Keratinocyte (primary cell): ENCODE data around the gene SCN10A. TPM values are rescaled to one million over a fixed set of nuclear protein-coding genes. Genes with fewer than 3 reads are reported as not detected.

Experiments used
- DNase-seq: peaks from one replicate; pipeline ENCODE4 v3.0.0-alpha.2; 2011; ENCODE audit warnings: low read depth, missing footprints, low spot score
- FAIRE-seq: peaks from 2 replicates; lab custom pipeline; 2011; peaks lifted over from hg19 to GRCh38; lab: Jason Lieb, UNC
- H2AFZ ChIP-seq: 2 replicates; pipeline ENCODE4 v1.6.0; 2012; ENCODE audit warnings: low read length, control low read depth, inconsistent platforms; ENCODE audit not compliant: control insufficient read depth
- H3K27ac ChIP-seq: 2 replicates; pipeline ENCODE4 v1.5.1; 2011; ENCODE audit warnings: low read length; ENCODE audit not compliant: control insufficient read depth, insufficient read depth
- H3K27me3 ChIP-seq: 3 replicates; pipeline ENCODE4 v1.6.0; 2011; ENCODE audit warnings: low read length; ENCODE audit not compliant: control insufficient read depth, insufficient read depth; ENCODE audit errors: extremely low read depth
- H3K36me3 ChIP-seq, 2 experiments: 2 replicates in 1 of 2; 3 replicates in 1 of 2; pipeline ENCODE4 v1.5.1; 2011; ENCODE audit warnings: low read length in 2 of 2, mild to moderate bottlenecking in 1 of 2; ENCODE audit not compliant: control insufficient read depth in 2 of 2, insufficient read depth in 2 of 2; ENCODE audit errors: extremely low read depth in 1 of 2
- H3K4me1 ChIP-seq: 3 replicates; pipeline ENCODE4 v1.5.1; 2011; ENCODE audit warnings: low read length; ENCODE audit not compliant: control insufficient read depth, insufficient read depth; ENCODE audit errors: extremely low read depth
- H3K4me2 ChIP-seq: 3 replicates; pipeline ENCODE4 v1.6.0; 2011; ENCODE audit warnings: low read depth, low read length; ENCODE audit not compliant: control insufficient read depth, insufficient read depth; ENCODE audit errors: extremely low read depth
- H3K4me3 ChIP-seq, 3 experiments: fragments of 200-600 bp in 1 of 3; sonication (generic) in 1 of 3; 2 replicates in 2 of 3; 3 replicates in 1 of 3; pipeline ENCODE4 v1.5.1; 2011 to 2016; ENCODE audit warnings: low read length in 3 of 3, mild to moderate bottlenecking in 3 of 3, control low read depth in 2 of 3, inconsistent platforms in 1 of 3, low read depth in 1 of 3, mixed read lengths in 1 of 3, mixed run types in 1 of 3, moderate library complexity in 1 of 3; ENCODE audit not compliant: control insufficient read depth in 2 of 3, insufficient read depth in 2 of 3; ENCODE audit errors: extremely low read depth in 1 of 3
- H3K79me2 ChIP-seq: 2 replicates; pipeline ENCODE4 v1.6.0; 2012; ENCODE audit warnings: low read length; ENCODE audit not compliant: control insufficient read depth, insufficient read depth
- H3K9ac ChIP-seq: 3 replicates; pipeline ENCODE4 v1.6.0; 2011; ENCODE audit warnings: low read length; ENCODE audit not compliant: control insufficient read depth, insufficient read depth; ENCODE audit errors: extremely low read depth
- H3K9me1 ChIP-seq: 3 replicates; pipeline ENCODE4 v1.6.0; 2011; ENCODE audit warnings: low read length; ENCODE audit not compliant: control insufficient read depth, insufficient read depth; ENCODE audit errors: extremely low read depth
- H3K9me3 ChIP-seq: 2 replicates; pipeline ENCODE4 v1.5.1; 2012; ENCODE audit warnings: low read depth, low read length; ENCODE audit not compliant: control insufficient read depth
- H4K20me1 ChIP-seq: 3 replicates; pipeline ENCODE4 v1.6.0; 2011; ENCODE audit warnings: low read length; ENCODE audit not compliant: control insufficient read depth, insufficient read depth; ENCODE audit errors: extremely low read depth
- EZH2 ChIP-seq: IDR thresholded peaks from one replicate; pipeline ENCODE4 v1.6.1; 2012; ENCODE audit warnings: inconsistent platforms, mild to moderate bottlenecking, low read length, moderate library complexity
- dilution Hi-C: fragments of 300-500 bp; cut with MboI; formaldehyde crosslinking; loops from one replicate; pipeline ENCODE4 v1.7.0; 2020; ENCODE audit warnings: low sequenced_read_pairs; ENCODE audit not compliant: extremely low pct_ligation_motif_present
- polyA plus RNA-seq, 5 experiments: library from polyadenylated mRNA; depleted of rRNA in 3 of 5; stranded (reverse) in 3 of 5; stranded (forward) in 1 of 5; unstranded in 1 of 5; fragments of >200 nt; gene quantifications; 1 replicate in 1 of 5; 2 replicates in 3 of 5; 3 replicates in 1 of 5; pipeline versions ENCODE4 v1.2.1 to v1.2.3, GENCODE V29; 2011 to 2012; ENCODE audit warnings: missing spikeins in 2 of 5, low read depth in 1 of 5, low replicate concordance in 1 of 5
- TF ChIP-seq, protein P1 (sequence below), 3 experiments: IDR thresholded peaks in 1 of 3; conservative IDR thresholded peaks in 1 of 3; optimal IDR thresholded peaks in 1 of 3; 2 replicates in 2 of 3; 3 replicates in 1 of 3; pipeline versions ENCODE3 to v1.5.1; 2011; ENCODE audit warnings: low read length in 3 of 3, mild to moderate bottlenecking in 3 of 3, moderate library complexity in 2 of 3, control low read depth in 1 of 3, inconsistent platforms in 1 of 3; ENCODE audit not compliant: insufficient read depth in 2 of 3; ENCODE audit errors: extremely low read depth in 1 of 3

SCN10A gene
- polyA plus RNA-seq, 1 donor (not counting 4 experiments of a cell fraction or from before 2014, with no cell fraction given) = not detected

- Histone ChIP-seq H2AFZ (no peak overlapping the region), H3K4me1 (no peaks in the 10 kb centered on the region), H4K20me1 (no peaks in the 10 kb centered on the region), H3K9me1 (no peaks in the 10 kb centered on the region), H3K27me3 (no peaks in the 10 kb centered on the region), H3K9me3 (no peaks in the 10 kb centered on the region), H3K36me3 (no peaks in the 10 kb centered on the region), H3K4me3 (no peak overlapping the region), H3K9ac (no peak overlapping the region), H3K27ac (no peak overlapping the region), H3K79me2 (no peaks in the 10 kb centered on the region), H3K4me2 (no peak overlapping the region)
- TF ChIP-seq, protein P1, sequence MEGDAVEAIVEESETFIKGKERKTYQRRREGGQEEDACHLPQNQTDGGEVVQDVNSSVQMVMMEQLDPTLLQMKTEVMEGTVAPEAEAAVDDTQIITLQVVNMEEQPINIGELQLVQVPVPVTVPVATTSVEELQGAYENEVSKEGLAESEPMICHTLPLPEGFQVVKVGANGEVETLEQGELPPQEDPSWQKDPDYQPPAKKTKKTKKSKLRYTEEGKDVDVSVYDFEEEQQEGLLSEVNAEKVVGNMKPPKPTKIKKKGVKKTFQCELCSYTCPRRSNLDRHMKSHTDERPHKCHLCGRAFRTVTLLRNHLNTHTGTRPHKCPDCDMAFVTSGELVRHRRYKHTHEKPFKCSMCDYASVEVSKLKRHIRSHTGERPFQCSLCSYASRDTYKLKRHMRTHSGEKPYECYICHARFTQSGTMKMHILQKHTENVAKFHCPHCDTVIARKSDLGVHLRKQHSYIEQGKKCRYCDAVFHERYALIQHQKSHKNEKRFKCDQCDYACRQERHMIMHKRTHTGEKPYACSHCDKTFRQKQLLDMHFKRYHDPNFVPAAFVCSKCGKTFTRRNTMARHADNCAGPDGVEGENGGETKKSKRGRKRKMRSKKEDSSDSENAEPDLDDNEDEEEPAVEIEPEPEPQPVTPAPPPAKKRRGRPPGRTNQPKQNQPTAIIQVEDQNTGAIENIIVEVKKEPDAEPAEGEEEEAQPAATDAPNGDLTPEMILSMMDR (optimal IDR thresholded peaks at IDR 0.05 in 1 of 3, IDR thresholded peaks at IDR 0.05 in 1 of 3, conservative IDR thresholded peaks at IDR 0.05 in 1 of 3; ENCODE audit: extremely low read depth in 1 of 3, insufficient read depth in 2 of 3, low read length in 3 of 3) = no peak
- TF ChIP-seq EZH2 = no peak
- dilution Hi-C loops = no loop called here
- DNase-seq (no peak), FAIRE-seq (no peak)
Measured at GRCh38 chr3:38713121-38713520, 102.9 kb downstream of the SCN10A start.

DNA sequence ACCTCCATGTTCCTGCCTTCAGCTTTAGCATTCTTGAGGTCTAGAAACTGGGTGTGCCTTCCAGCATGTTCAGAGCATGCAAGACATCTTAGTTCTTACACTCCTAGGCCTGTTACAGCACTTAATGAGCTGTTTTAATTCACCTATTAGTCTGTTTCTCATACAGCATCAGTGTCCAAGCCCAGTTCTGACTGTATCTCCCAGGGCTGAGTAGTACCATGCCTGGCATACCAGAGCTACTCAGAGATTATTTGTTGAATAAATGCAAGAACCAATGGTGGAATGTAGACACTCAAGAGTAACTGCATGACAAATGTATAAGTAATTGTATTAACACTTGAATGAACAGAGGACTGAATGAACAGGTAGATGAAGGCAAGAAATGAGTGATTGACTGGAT lies 104.7 kb downstream of the SCN10A start:
- no peak overlapping the region for H2AFZ ChIP-seq
- no peaks in the 10 kb centered on the region for H3K36me3 ChIP-seq
- H3K4me2 ChIP-seq = no peak overlapping the region
- H3K9me3 ChIP-seq = no peaks in the 10 kb centered on the region
- no peaks in the 10 kb centered on the region for H3K27me3 ChIP-seq
- H3K9me1 ChIP-seq = no peaks in the 10 kb centered on the region
- DNase-seq (no peak), FAIRE-seq (no peak)
- dilution Hi-C loops = no loop called here
- TF ChIP-seq, protein P1 (optimal IDR thresholded peaks at IDR 0.05 in 1 of 3, IDR thresholded peaks at IDR 0.05 in 1 of 3, conservative IDR thresholded peaks at IDR 0.05 in 1 of 3; ENCODE audit: extremely low read depth in 1 of 3, insufficient read depth in 2 of 3, low read length in 3 of 3) = no peak
- no peak overlapping the region for H3K27ac ChIP-seq
- H3K4me1 ChIP-seq = no peaks in the 10 kb centered on the region
- no peak overlapping the region for H3K9ac ChIP-seq
- no peak overlapping the region for H3K4me3 ChIP-seq
- H4K20me1 ChIP-seq = no peaks in the 10 kb centered on the region
- H3K79me2 ChIP-seq = no peaks in the 10 kb centered on the region
